RWPE2 (cell line): ENCODE data around the gene CCL3.
"Not testable (repeated sequence)": the region's sequence is repeated elsewhere in the genome, so short reads cannot be mapped to it uniquely, and the experiment has no call there.

ENCODE experiments used
- ATAC-seq: fragments of 200-7000 bp; cut with Tn5 transposase; 3 replicates; pipeline ENCODE4 v1.9.1; 2021; ENCODE audit warnings: low read depth
- DNase-seq: peaks from one replicate; pipeline ENCODE4 v3.0.0-alpha.2; 2020; ENCODE audit warnings: low spot score
- H3K27ac ChIP-seq: fragments of 450-650 bp; 2 replicates; pipeline ENCODE4 v1.5.1; 2017; ENCODE audit warnings: mild to moderate bottlenecking; ENCODE audit not compliant: poor library complexity, severe bottlenecking
- H3K27me3 ChIP-seq: fragments of 250-450 bp; sonication (Bioruptor Pico); 2 replicates; pipeline ENCODE4 v1.5.1; 2021; ENCODE audit warnings: mild to moderate bottlenecking, moderate library complexity; ENCODE audit not compliant: insufficient read depth, poor library complexity, severe bottlenecking
- H3K36me3 ChIP-seq: fragments of 250-450 bp; sonication (Bioruptor Pico); 2 replicates; pipeline ENCODE4 v1.5.1; 2020; ENCODE audit warnings: low read depth, mild to moderate bottlenecking, moderate library complexity
- H3K4me1 ChIP-seq: fragments of 250-450 bp; sonication (Bioruptor Pico); 2 replicates; pipeline ENCODE4 v1.5.1; 2021; ENCODE audit warnings: mild to moderate bottlenecking, moderate library complexity; ENCODE audit not compliant: insufficient read depth, poor library complexity, severe bottlenecking
- H3K4me3 ChIP-seq: fragments of 250-450 bp; sonication (Bioruptor Pico); 2 replicates; pipeline ENCODE4 v1.5.1; 2021; ENCODE audit warnings: mild to moderate bottlenecking, moderate library complexity; ENCODE audit not compliant: severe bottlenecking
- H3K9me3 ChIP-seq: fragments of 250-450 bp; sonication (Bioruptor Pico); 2 replicates; pipeline ENCODE4 v1.5.1; 2021; ENCODE audit warnings: mild to moderate bottlenecking, moderate library complexity; ENCODE audit not compliant: severe bottlenecking
- CTCF ChIP-seq: fragments of 450-650 bp; IDR thresholded peaks from one replicate; pipeline ENCODE4 v1.5.1; 2017; ENCODE audit warnings: mild to moderate bottlenecking, moderate library complexity; ENCODE audit not compliant: poor library complexity, severe bottlenecking

Gene CCL3

GRCh38 chr17:36117505-36118382 is 27.8 kb upstream of the CCL3 start:
- ATAC-seq (no peak), DNase-seq (no peak)
- Histone ChIP-seq H3K9me3 (no peaks in the 10 kb centered on the region), H3K4me1 (no peaks in the 10 kb centered on the region), H3K36me3 (no peaks in the 10 kb centered on the region), H3K4me3 (no peak overlapping the region), H3K27me3 (no peaks in the 10 kb centered on the region), H3K27ac (no peak overlapping the region)
- no peak for TF ChIP-seq CTCF

- H3K27me3 ChIP-seq, H3K4me3 ChIP-seq, H3K9me3 ChIP-seq, ATAC-seq, H3K4me1 ChIP-seq, DNase-seq, H3K27ac ChIP-seq, H3K36me3 ChIP-seq: not testable (repeated sequence)
These were observed 25.7 kb upstream of the CCL3 start for GRCh38 chr17:36115649-36115977.

- not testable (repeated sequence) for H3K27me3 ChIP-seq, H3K4me1 ChIP-seq, ATAC-seq, H3K27ac ChIP-seq, H3K4me3 ChIP-seq, H3K9me3 ChIP-seq, DNase-seq, H3K36me3 ChIP-seq
These were observed 25.2 kb upstream of the CCL3 start for GRCh38 chr17:36114971-36115648.

- not testable (repeated sequence) for H3K4me1 ChIP-seq, H3K27ac ChIP-seq, H3K27me3 ChIP-seq, DNase-seq, H3K36me3 ChIP-seq, H3K9me3 ChIP-seq, ATAC-seq, H3K4me3 ChIP-seq
These were observed 23.2 kb upstream of the CCL3 start for GRCh38 chr17:36113131-36113530.

- DNase-seq (no peak), ATAC-seq (no peak)
- no peaks in the 10 kb centered on the region for H3K36me3 ChIP-seq
- TF ChIP-seq CTCF = no peak
- H3K4me1 ChIP-seq = no peaks in the 10 kb centered on the region
- no peak overlapping the region for H3K4me3 ChIP-seq
- H3K9me3 ChIP-seq = no peaks in the 10 kb centered on the region
- peaks cover 6% of the 10 kb centered on the region for H3K27me3 ChIP-seq
- H3K27ac ChIP-seq = no peak overlapping the region
These were observed 22.6 kb upstream of the CCL3 start for GRCh38 chr17:36112572-36112971.

- no peak for TF ChIP-seq CTCF
- ATAC-seq (no peak), DNase-seq (no peak)
- Histone ChIP-seq H3K9me3 (no peaks in the 10 kb centered on the region), H3K27me3 (peaks cover 6% of the 10 kb centered on the region), H3K27ac (no peak overlapping the region), H3K36me3 (no peaks in the 10 kb centered on the region), H3K4me1 (no peaks in the 10 kb centered on the region), H3K4me3 (no peak overlapping the region)
These were observed 21.1 kb upstream of the CCL3 start for GRCh38 chr17:36111068-36111490.

GRCh38 chr17:36108265-36108664 is 18.3 kb upstream of the CCL3 start:
- not testable (repeated sequence) for H3K27me3 ChIP-seq, H3K36me3 ChIP-seq, ATAC-seq, DNase-seq, H3K4me1 ChIP-seq, H3K27ac ChIP-seq, H3K4me3 ChIP-seq, H3K9me3 ChIP-seq
